HEK293 (cell line): ENCODE measurements around the gene DAG1.

ENCODE experiments used
- HOXD13 ChIP-seq: sonication (generic); formaldehyde crosslinking; IDR thresholded peaks from 2 replicates; pipeline ENCODE4 v1.8.0; 2022; ENCODE audit warnings: missing genetic modification reagents, borderline replicate concordance
- KLF10 ChIP-seq: fragments of 450-650 bp; IDR thresholded peaks from 2 replicates; pipeline ENCODE4 v1.5.1; 2018; ENCODE audit warnings: missing biosample characterization, mild to moderate bottlenecking, missing genetic modification characterization
- KLF9 ChIP-seq: fragments of 450-650 bp; formaldehyde crosslinking; IDR thresholded peaks from 2 replicates; pipeline ENCODE4 v1.5.1; 2016; ENCODE audit warnings: missing biosample characterization, missing genetic modification characterization, low read depth
- PRDM1 ChIP-seq: fragments of 450-650 bp; formaldehyde crosslinking; IDR thresholded peaks from 2 replicates; pipeline ENCODE4; 2016; ENCODE audit warnings: missing biosample characterization, missing genetic modification characterization
- REST ChIP-seq: fragments of 450-650 bp; formaldehyde crosslinking; IDR thresholded peaks from 2 replicates; pipeline ENCODE4 v1.5.1; 2016; ENCODE audit warnings: missing biosample characterization, missing genetic modification characterization
- ZNF114 ChIP-seq: fragments of 450-650 bp; formaldehyde crosslinking; IDR thresholded peaks from 2 replicates; pipeline ENCODE4 v1.5.0; 2017; ENCODE audit warnings: missing biosample characterization, missing genetic modification characterization
- ZNF292 ChIP-seq: fragments of 450-650 bp; formaldehyde crosslinking; IDR thresholded peaks from 2 replicates; pipeline ENCODE4 v1.5.1; 2016; ENCODE audit warnings: low read depth, missing biosample characterization, missing genetic modification characterization, borderline replicate concordance
- ZNF362 ChIP-seq: fragments of 450-650 bp; formaldehyde crosslinking; IDR thresholded peaks from 2 replicates; pipeline ENCODE4 v1.5.1; 2016; ENCODE audit warnings: missing biosample characterization, missing genetic modification characterization
- ZNF404 ChIP-seq: fragments of 450-650 bp; formaldehyde crosslinking; IDR thresholded peaks from 2 replicates; pipeline ENCODE4 v1.5.1; 2017; ENCODE audit warnings: missing biosample characterization, missing genetic modification characterization
- ZNF530 ChIP-seq: fragments of 450-650 bp; formaldehyde crosslinking; IDR thresholded peaks from 2 replicates; pipeline ENCODE4 v1.5.1; 2016; ENCODE audit warnings: low read depth, missing biosample characterization, missing genetic modification characterization
- ZNF768 ChIP-seq: fragments of 450-650 bp; formaldehyde crosslinking; IDR thresholded peaks from 2 replicates; pipeline ENCODE4 v1.5.1; 2018; ENCODE audit warnings: missing biosample characterization, mild to moderate bottlenecking, missing genetic modification characterization
- TF ChIP-seq, protein P1 (sequence below): fragments of 450-650 bp; formaldehyde crosslinking; IDR thresholded peaks from 2 replicates; pipeline ENCODE4 v1.5.1; 2016; ENCODE audit warnings: missing biosample characterization, missing genetic modification characterization
- TF ChIP-seq, protein P2 (sequence below): fragments of 450-650 bp; formaldehyde crosslinking; IDR thresholded peaks from 2 replicates; pipeline ENCODE4 v1.5.1; 2016; ENCODE audit warnings: missing biosample characterization, missing genetic modification characterization
- TF ChIP-seq, protein P3 (sequence below): fragments of 450-650 bp; formaldehyde crosslinking; IDR thresholded peaks from 2 replicates; pipeline ENCODE4 v1.5.1; 2017; ENCODE audit warnings: missing biosample characterization, mild to moderate bottlenecking, missing genetic modification characterization, moderate library complexity

DNA sequence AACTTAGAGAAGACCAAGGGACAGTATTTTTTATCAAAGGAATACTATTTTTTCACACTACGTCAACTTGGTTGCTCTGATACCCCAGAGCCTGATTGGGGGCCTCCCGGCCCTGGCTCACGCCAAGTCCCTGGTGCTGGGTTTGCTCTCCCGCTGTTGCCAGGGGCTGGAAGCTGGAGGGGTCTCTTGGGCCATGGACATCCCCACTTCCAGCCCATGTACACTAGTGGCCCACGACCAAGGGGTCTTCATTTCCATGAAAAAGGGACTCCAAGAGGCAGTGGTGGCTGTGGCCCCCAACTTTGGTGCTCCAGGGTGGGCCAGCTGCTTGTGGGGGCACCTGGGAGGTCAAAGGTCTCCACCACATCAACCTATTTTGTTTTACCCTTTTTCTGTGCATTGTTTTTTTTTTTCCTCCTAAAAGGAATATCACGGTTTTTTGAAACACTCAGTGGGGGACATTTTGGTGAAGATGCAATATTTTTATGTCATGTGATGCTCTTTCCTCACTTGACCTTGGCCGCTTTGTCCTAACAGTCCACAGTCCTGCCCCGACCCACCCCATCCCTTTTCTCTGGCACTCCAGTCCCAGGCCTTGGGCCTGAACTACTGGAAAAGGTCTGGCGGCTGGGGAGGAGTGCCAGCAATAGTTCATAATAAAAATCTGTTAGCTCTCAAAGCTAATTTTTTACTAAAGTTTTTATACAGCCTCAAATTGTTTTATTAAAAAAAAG is 63.9 kb downstream of the DAG1 start:
- no peak for TF ChIP-seq PRDM1 (tag by site-specific recombination)
- TF ChIP-seq, protein P1, sequence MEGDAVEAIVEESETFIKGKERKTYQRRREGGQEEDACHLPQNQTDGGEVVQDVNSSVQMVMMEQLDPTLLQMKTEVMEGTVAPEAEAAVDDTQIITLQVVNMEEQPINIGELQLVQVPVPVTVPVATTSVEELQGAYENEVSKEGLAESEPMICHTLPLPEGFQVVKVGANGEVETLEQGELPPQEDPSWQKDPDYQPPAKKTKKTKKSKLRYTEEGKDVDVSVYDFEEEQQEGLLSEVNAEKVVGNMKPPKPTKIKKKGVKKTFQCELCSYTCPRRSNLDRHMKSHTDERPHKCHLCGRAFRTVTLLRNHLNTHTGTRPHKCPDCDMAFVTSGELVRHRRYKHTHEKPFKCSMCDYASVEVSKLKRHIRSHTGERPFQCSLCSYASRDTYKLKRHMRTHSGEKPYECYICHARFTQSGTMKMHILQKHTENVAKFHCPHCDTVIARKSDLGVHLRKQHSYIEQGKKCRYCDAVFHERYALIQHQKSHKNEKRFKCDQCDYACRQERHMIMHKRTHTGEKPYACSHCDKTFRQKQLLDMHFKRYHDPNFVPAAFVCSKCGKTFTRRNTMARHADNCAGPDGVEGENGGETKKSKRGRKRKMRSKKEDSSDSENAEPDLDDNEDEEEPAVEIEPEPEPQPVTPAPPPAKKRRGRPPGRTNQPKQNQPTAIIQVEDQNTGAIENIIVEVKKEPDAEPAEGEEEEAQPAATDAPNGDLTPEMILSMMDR (tag by site-specific recombination) = no peak
- no peak for TF ChIP-seq HOXD13 (CRISPR knock-in tag)
- no peak for TF ChIP-seq ZNF768
- no peak for TF ChIP-seq ZNF404 (tag by site-specific recombination)
- no peak for TF ChIP-seq ZNF292 (tag by site-specific recombination)
- no peak for TF ChIP-seq ZNF530
- TF ChIP-seq ZNF362 (tag by site-specific recombination) = no peak
- TF ChIP-seq KLF9 = no peak
- TF ChIP-seq, protein P2, sequence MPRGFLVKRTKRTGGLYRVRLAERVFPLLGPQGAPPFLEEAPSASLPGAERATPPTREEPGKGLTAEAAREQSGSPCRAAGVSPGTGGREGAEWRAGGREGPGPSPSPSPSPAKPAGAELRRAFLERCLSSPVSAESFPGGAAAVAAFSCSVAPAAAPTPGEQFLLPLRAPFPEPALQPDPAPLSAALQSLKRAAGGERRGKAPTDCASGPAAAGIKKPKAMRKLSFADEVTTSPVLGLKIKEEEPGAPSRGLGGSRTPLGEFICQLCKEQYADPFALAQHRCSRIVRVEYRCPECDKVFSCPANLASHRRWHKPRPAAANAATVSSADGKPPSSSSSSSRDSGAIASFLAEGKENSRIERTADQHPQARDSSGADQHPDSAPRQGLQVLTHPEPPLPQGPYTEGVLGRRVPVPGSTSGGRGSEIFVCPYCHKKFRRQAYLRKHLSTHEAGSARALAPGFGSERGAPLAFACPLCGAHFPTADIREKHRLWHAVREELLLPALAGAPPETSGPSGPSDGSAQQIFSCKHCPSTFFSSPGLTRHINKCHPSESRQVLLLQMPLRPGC (tag by site-specific recombination) = no peak
- TF ChIP-seq REST (tag by site-specific recombination) = no peak
- TF ChIP-seq, protein P3, sequence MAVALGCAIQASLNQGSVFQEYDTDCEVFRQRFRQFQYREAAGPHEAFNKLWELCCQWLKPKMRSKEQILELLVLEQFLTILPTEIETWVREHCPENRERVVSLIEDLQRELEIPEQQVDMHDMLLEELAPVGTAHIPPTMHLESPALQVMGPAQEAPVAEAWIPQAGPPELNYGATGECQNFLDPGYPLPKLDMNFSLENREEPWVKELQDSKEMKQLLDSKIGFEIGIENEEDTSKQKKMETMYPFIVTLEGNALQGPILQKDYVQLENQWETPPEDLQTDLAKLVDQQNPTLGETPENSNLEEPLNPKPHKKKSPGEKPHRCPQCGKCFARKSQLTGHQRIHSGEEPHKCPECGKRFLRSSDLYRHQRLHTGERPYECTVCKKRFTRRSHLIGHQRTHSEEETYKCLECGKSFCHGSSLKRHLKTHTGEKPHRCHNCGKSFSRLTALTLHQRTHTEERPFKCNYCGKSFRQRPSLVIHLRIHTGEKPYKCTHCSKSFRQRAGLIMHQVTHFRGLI (tag by site-specific recombination) = no peak
- TF ChIP-seq KLF10 = no peak
- TF ChIP-seq ZNF114 (tag by site-specific recombination) = no peak
